ENCODE results near the gene ACE.

ACE gene

GRCh38 chr17:63433746-63434591 is 42.9 kb upstream of the ACE start:
- Histone ChIP-seq H3K27ac (no peak overlapping the region), H3K27me3 (peaks cover 71% of the 10 kb centered on the region), H3K9me3 (no peaks in the 10 kb centered on the region), H3K36me3 (no peaks in the 10 kb centered on the region), H3K4me3 (ENCODE audit: low read depth in 1 of 2, low read length in 1 of 2) (no peak overlapping the region), H3K4me1 (ENCODE audit: control insufficient read depth in 1 of 2, insufficient read depth in 1 of 2, low read depth in 1 of 2, low read length in 1 of 2) (peaks cover 2 to 6% of the 10 kb centered on the region in 2 experiments)
- no peak for TF ChIP-seq CTCF (IDR thresholded peaks at IDR 0.05)

GRCh38 chr17:63434951-63435571 is 41.8 kb upstream of the ACE start:
- Histone ChIP-seq H3K4me3 (ENCODE audit: low read depth in 1 of 2, low read length in 1 of 2) (no peak overlapping the region), H3K4me1 (ENCODE audit: control insufficient read depth in 1 of 2, insufficient read depth in 1 of 2, low read depth in 1 of 2, low read length in 1 of 2) (peaks cover 2 to 13% of the 10 kb centered on the region in 2 experiments), H3K27ac (no peak overlapping the region), H3K9me3 (no peaks in the 10 kb centered on the region), H3K27me3 (peaks cover 82% of the 10 kb centered on the region), H3K36me3 (no peaks in the 10 kb centered on the region)
- TF ChIP-seq CTCF (IDR thresholded peaks at IDR 0.05): no peak

- no peaks in the 10 kb centered on the region for H3K36me3 ChIP-seq
- H3K4me3 ChIP-seq (ENCODE audit: low read depth in 1 of 2, low read length in 1 of 2): no peak overlapping the region
- no peak for TF ChIP-seq CTCF (IDR thresholded peaks at IDR 0.05)
- no peak overlapping the region for H3K27ac ChIP-seq
- H3K9me3 ChIP-seq: no peaks in the 10 kb centered on the region
- H3K4me1 ChIP-seq (ENCODE audit: control insufficient read depth in 1 of 2, insufficient read depth in 1 of 2, low read depth in 1 of 2, low read length in 1 of 2): peaks cover 2 to 13% of the 10 kb centered on the region in 2 experiments
- peaks cover 82% of the 10 kb centered on the region for H3K27me3 ChIP-seq
These were observed 41.0 kb upstream of the ACE start for GRCh38 chr17:63435681-63436522.

- H3K4me3 ChIP-seq (ENCODE audit: low read depth in 1 of 2, low read length in 1 of 2): no peak overlapping the region
These were observed 40.2 kb upstream of the ACE start for GRCh38 chr17:63436523-63437110.

More at GRCh38 chr17:63436523-63437110, 40.2 kb upstream of the ACE start:
- Histone ChIP-seq H3K9me3 (no peaks in the 10 kb centered on the region), H3K36me3 (no peaks in the 10 kb centered on the region), H3K27me3 (peaks cover 82% of the 10 kb centered on the region), H3K4me1 (ENCODE audit: control insufficient read depth in 1 of 2, insufficient read depth in 1 of 2, low read depth in 1 of 2, low read length in 1 of 2) (peaks cover 2 to 13% of the 10 kb centered on the region in 2 experiments), H3K27ac (no peak overlapping the region)
- TF ChIP-seq CTCF (IDR thresholded peaks at IDR 0.05): no peak
